ENCODE data around the gene ESR2. TPM values are rescaled to one million over a fixed set of nuclear protein-coding genes. Genes with fewer than 3 reads are reported as not detected.

ESR2 gene
- total RNA-seq, 1 donor from 2014 or later: 0.06 TPM

- no peak overlapping the region for H3K4me3 ChIP-seq (ENCODE audit: low read depth, low read length)
- no peak for DNase-seq (ENCODE audit: low read depth)
- TF ChIP-seq CTCF (conservative IDR thresholded peaks at IDR 0.05; ENCODE audit: low read depth, low read length): no peak
Measured at GRCh38 chr14:64170181-64170580, 124.0 kb downstream of the ESR2 start.

GRCh38 chr14:64159588-64159987, 134.6 kb downstream of the ESR2 start:
- H3K4me3 ChIP-seq (ENCODE audit: low read depth, low read length): no peak overlapping the region
- no peak for DNase-seq (ENCODE audit: low read depth)
- TF ChIP-seq CTCF (conservative IDR thresholded peaks at IDR 0.05; ENCODE audit: low read depth, low read length): no peak

GRCh38 chr14:64158608-64159007, 135.6 kb downstream of the ESR2 start:
- no peak for DNase-seq (ENCODE audit: low read depth)
- no peak overlapping the region for H3K4me3 ChIP-seq (ENCODE audit: low read depth, low read length)
- TF ChIP-seq CTCF (conservative IDR thresholded peaks at IDR 0.05; ENCODE audit: low read depth, low read length): no peak

- no peak for TF ChIP-seq CTCF (conservative IDR thresholded peaks at IDR 0.05; ENCODE audit: low read depth, low read length)
- no peak overlapping the region for H3K4me3 ChIP-seq (ENCODE audit: low read depth, low read length)
- no peak for DNase-seq (ENCODE audit: low read depth)
Measured at GRCh38 chr14:64149921-64150320, 144.2 kb downstream of the ESR2 start.

- no peak for TF ChIP-seq CTCF (conservative IDR thresholded peaks at IDR 0.05; ENCODE audit: low read depth, low read length)
- no peak overlapping the region for H3K4me3 ChIP-seq (ENCODE audit: low read depth, low read length)
- DNase-seq (ENCODE audit: low read depth): no peak
Measured at GRCh38 chr14:64147126-64147790, 146.9 kb downstream of the ESR2 start.

- no peak overlapping the region for H3K4me3 ChIP-seq (ENCODE audit: low read depth, low read length)
- no peak for TF ChIP-seq CTCF (conservative IDR thresholded peaks at IDR 0.05; ENCODE audit: low read depth, low read length)
- no peak for DNase-seq (ENCODE audit: low read depth)
Measured at GRCh38 chr14:64137657-64138290, 156.4 kb downstream of the ESR2 start.

GRCh38 chr14:64126548-64126947, 167.6 kb downstream of the ESR2 start:
- H3K4me3 ChIP-seq (ENCODE audit: low read depth, low read length): no peak overlapping the region
- TF ChIP-seq CTCF (conservative IDR thresholded peaks at IDR 0.05; ENCODE audit: low read depth, low read length): no peak
- DNase-seq (ENCODE audit: low read depth): no peak
